H9 (cell line): ENCODE measurements around the gene ELAC1. TPM values are rescaled to one million over a fixed set of nuclear protein-coding genes. Genes with fewer than 3 reads are reported as not detected.

Experiments used
- DNase-seq: peaks from one replicate; pipeline ENCODE4 v3.0.0-alpha.2; 2017
- H2AFZ ChIP-seq: one replicate; pipeline ENCODE4 v1.6.1; 2013; ENCODE audit warnings: mild to moderate bottlenecking, low read length, control low read depth, moderate library complexity
- H2AK5ac ChIP-seq: 2 replicates; pipeline ENCODE4 v1.6.1; 2013; ENCODE audit warnings: low read length, control low read depth, mixed read lengths; ENCODE audit not compliant: insufficient read length
- H2BK120ac ChIP-seq: one replicate; pipeline ENCODE4 v1.6.1; 2013; ENCODE audit warnings: low read depth, mild to moderate bottlenecking, low read length, control low read depth, inconsistent platforms; ENCODE audit not compliant: poor library complexity, severe bottlenecking
- H2BK12ac ChIP-seq: 2 replicates; pipeline ENCODE4 v1.6.1; 2013; ENCODE audit warnings: low read length, control low read depth, mixed read lengths, low read depth; ENCODE audit not compliant: insufficient read length
- H2BK15ac ChIP-seq: 2 replicates; pipeline ENCODE4 v1.6.1; 2013; ENCODE audit warnings: low read depth, low read length, control low read depth
- H2BK20ac ChIP-seq: one replicate; pipeline ENCODE4 v1.6.1; 2013; ENCODE audit warnings: low read depth, mild to moderate bottlenecking, low read length, control low read depth, inconsistent platforms; ENCODE audit not compliant: poor library complexity, severe bottlenecking
- H2BK5ac ChIP-seq: 2 replicates; pipeline ENCODE4 v1.6.1; 2013; ENCODE audit warnings: low read length, control low read depth, mixed read lengths; ENCODE audit not compliant: insufficient read length
- H3K14ac ChIP-seq: 2 replicates; pipeline ENCODE4 v1.6.1; 2013; ENCODE audit warnings: low read length, control low read depth; ENCODE audit not compliant: insufficient read depth
- H3K18ac ChIP-seq: 2 replicates; pipeline ENCODE4 v1.6.1; 2013; ENCODE audit warnings: low read depth, mild to moderate bottlenecking, mixed read lengths, low read length, control low read depth; ENCODE audit not compliant: insufficient read length
- H3K23ac ChIP-seq: 2 replicates; pipeline ENCODE4 v1.6.1; 2013; ENCODE audit warnings: low read length, control low read depth, mixed read lengths, low read depth; ENCODE audit not compliant: insufficient read length
- H3K23me2 ChIP-seq: 2 replicates; pipeline ENCODE4 v1.6.1; 2013; ENCODE audit warnings: low read depth, mild to moderate bottlenecking, mixed read lengths, low read length, control low read depth; ENCODE audit not compliant: insufficient read length, poor library complexity, severe bottlenecking
- H3K27ac ChIP-seq: 2 replicates; pipeline ENCODE4 v1.5.1; 2013; ENCODE audit warnings: low read length, control low read depth, mixed read lengths, low read depth; ENCODE audit not compliant: insufficient read length
- H3K27me3 ChIP-seq: 2 replicates; pipeline ENCODE4 v1.6.1; 2013; ENCODE audit warnings: low read length, control low read depth, inconsistent platforms; ENCODE audit not compliant: insufficient read depth
- H3K4ac ChIP-seq: 2 replicates; pipeline ENCODE4 v1.6.1; 2013; ENCODE audit warnings: low read depth, mild to moderate bottlenecking, control low read depth, inconsistent platforms, low read length, moderate library complexity
- H3K4me1 ChIP-seq: 2 replicates; pipeline ENCODE4 v1.6.1; 2013; ENCODE audit warnings: low read length, control low read depth, inconsistent platforms; ENCODE audit not compliant: insufficient read depth
- H3K4me2 ChIP-seq: 2 replicates; pipeline ENCODE4 v1.6.1; 2013; ENCODE audit warnings: low read length, control low read depth, mixed read lengths; ENCODE audit not compliant: insufficient read length, insufficient read depth
- H3K56ac ChIP-seq: 2 replicates; pipeline ENCODE4 v1.6.1; 2013; ENCODE audit warnings: low read depth, mild to moderate bottlenecking, mixed read lengths, low read length, control low read depth; ENCODE audit not compliant: insufficient read length
- H3K79me1 ChIP-seq: 2 replicates; pipeline ENCODE4 v1.6.1; 2013; ENCODE audit warnings: low read depth, mild to moderate bottlenecking, moderate library complexity, low read length, control low read depth, inconsistent platforms; ENCODE audit not compliant: insufficient read depth, poor library complexity, severe bottlenecking
- H3K79me2 ChIP-seq: 2 replicates; pipeline ENCODE4 v1.6.1; 2013; ENCODE audit warnings: low read length, control low read depth, inconsistent platforms; ENCODE audit not compliant: insufficient read depth
- H3K9ac ChIP-seq: 2 replicates; pipeline ENCODE4 v1.6.1; 2013; ENCODE audit warnings: low read length, control low read depth, mixed read lengths; ENCODE audit not compliant: insufficient read length; ENCODE audit errors: extremely low read depth
- H3K9me3 ChIP-seq: one replicate; pipeline ENCODE4 v1.6.1; 2013; ENCODE audit warnings: low read depth, low read length, inconsistent platforms; ENCODE audit not compliant: control insufficient read depth
- H3T11ph ChIP-seq: one replicate; pipeline ENCODE4 v1.6.1; 2013; ENCODE audit warnings: mild to moderate bottlenecking, low read length, control low read depth, inconsistent platforms
- H4K20me1 ChIP-seq: one replicate; pipeline ENCODE4 v1.6.1; 2013; ENCODE audit not compliant: control insufficient read depth, insufficient read length, insufficient read depth
- H4K5ac ChIP-seq: 2 replicates; pipeline ENCODE4 v1.6.1; 2013; ENCODE audit warnings: low read depth, mild to moderate bottlenecking, mixed read lengths, low read length, control low read depth; ENCODE audit not compliant: insufficient read length
- H4K8ac ChIP-seq: replicated peaks from 2 replicates; pipeline ENCODE4 v1.6.1; 2013; ENCODE audit warnings: low read length, control low read depth, mixed read lengths, low read depth; ENCODE audit not compliant: insufficient read length
- H4K91ac ChIP-seq: 2 replicates; pipeline ENCODE4 v1.6.1; 2013; ENCODE audit warnings: low read depth, mild to moderate bottlenecking, moderate library complexity, mixed read lengths, low read length, control low read depth; ENCODE audit not compliant: insufficient read length
- H3K27ac Mint-ChIP-seq, 3 experiments: 2 replicates in 2 of 3; 3 replicates in 1 of 3; pipeline ENCODE4 v1.8.0; 2020 to 2021; ENCODE audit warnings: mixed read lengths in 3 of 3, mild to moderate bottlenecking in 1 of 3, moderate library complexity in 1 of 3
- H3K27me3 Mint-ChIP-seq: 2 replicates; pipeline ENCODE4 v1.8.0; 2021; ENCODE audit warnings: low read depth, mild to moderate bottlenecking, moderate library complexity, mixed read lengths
- H3K36me3 Mint-ChIP-seq, 3 experiments: 2 replicates in 2 of 3; 3 replicates in 1 of 3; pipeline ENCODE4 v1.8.0; 2020 to 2021; ENCODE audit warnings: low read depth in 3 of 3, mixed read lengths in 3 of 3; ENCODE audit not compliant: insufficient read depth in 1 of 3
- H3K4me1 Mint-ChIP-seq, 2 experiments: 2 replicates each; pipeline ENCODE4 v1.8.0; 2020; ENCODE audit warnings: mixed read lengths in 2 of 2
- H3K4me3 Mint-ChIP-seq, 2 experiments: 2 replicates in 1 of 2; 3 replicates in 1 of 2; pipeline ENCODE4 v1.8.0; 2020 to 2021; ENCODE audit warnings: mild to moderate bottlenecking in 2 of 2, mixed read lengths in 2 of 2, moderate library complexity in 1 of 2
- H3K9me3 Mint-ChIP-seq, 2 experiments: 2 replicates in 1 of 2; 3 replicates in 1 of 2; pipeline ENCODE4 v1.8.0; 2020; ENCODE audit warnings: mild to moderate bottlenecking in 2 of 2, mixed read lengths in 2 of 2, moderate library complexity in 1 of 2
- WGBS: extraction: QIAGEN DNeasy Blood & Tissue Kit; methylation state at CpG from one replicate; pipeline ENCODE4 v1.1.7; 2013; ENCODE audit warnings: missing lambda C conversion rate, low lambda C conversion rate, mixed read lengths; ENCODE audit not compliant: insufficient read length; ENCODE audit errors: extremely low coverage; 5-methylcytosine and 5-hydroxymethylcytosine counted together
- total RNA-seq: library from RNA; stranded (reverse); gene quantifications from 2 replicates; pipeline ENCODE4 v1.2.1, GENCODE V29; 2021
- TF ChIP-seq, protein P1 (sequence below): fragments of 200-600 bp; sonication (generic); conservative IDR thresholded peaks from 3 replicates; pipeline ENCODE4 v1.8.0; 2021; ENCODE audit warnings: antibody characterized with exemption, mild to moderate bottlenecking

The ELAC1 gene
- total RNA-seq, 1 experiment from 2014 or later = 5.7 TPM

DNA sequence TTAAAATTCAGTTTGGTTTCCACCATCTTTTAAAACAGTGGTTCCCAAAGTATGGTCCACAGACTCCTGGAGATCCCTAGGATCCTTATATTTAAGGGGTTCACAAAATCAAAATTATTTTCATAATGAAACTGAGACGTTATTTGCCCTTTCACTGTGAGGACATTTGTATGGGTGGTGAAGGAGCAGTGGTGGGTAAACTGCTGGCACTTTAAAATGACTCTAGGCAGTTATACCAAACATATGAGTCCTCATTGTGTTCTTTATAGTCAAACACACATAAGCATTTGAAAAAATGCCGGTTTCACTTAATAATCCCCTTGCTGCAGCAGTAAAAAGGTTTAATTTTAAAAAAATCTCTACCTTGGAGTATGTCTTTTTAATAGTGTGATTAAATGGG, 69.4 kb downstream of the ELAC1 start:
- peaks cover 8 to 32% (median 16%) of the 10 kb centered on the region in 3 experiments for H3K36me3 Mint-ChIP-seq
- no peak overlapping the region for H2BK12ac ChIP-seq
- no peak overlapping the region for H3K23ac ChIP-seq
- H4K8ac ChIP-seq = no peak overlapping the region
- H3K79me1 ChIP-seq = peaks cover 2% of the 10 kb centered on the region
- WGBS = no CpG with 5 or more reads among the region's 2 CpGs
- H3K4ac ChIP-seq = no peak overlapping the region
- H3K4me2 ChIP-seq = no peak overlapping the region
- H3K56ac ChIP-seq = no peak overlapping the region
- H3K9me3 ChIP-seq = no peaks in the 10 kb centered on the region
- no peak overlapping the region for H2BK5ac ChIP-seq
- no peak overlapping the region for H2BK120ac ChIP-seq
- H3K27me3 Mint-ChIP-seq = no peaks in the 10 kb centered on the region
- no peaks in the 10 kb centered on the region for H3K27me3 ChIP-seq
- H3K4me3 Mint-ChIP-seq = no peak overlapping the region
- H2BK15ac ChIP-seq = no peak overlapping the region
- no peaks in the 10 kb centered on the region; the same call in 1 of the 2 replicates for H3K4me1 ChIP-seq
- TF ChIP-seq, protein P1, sequence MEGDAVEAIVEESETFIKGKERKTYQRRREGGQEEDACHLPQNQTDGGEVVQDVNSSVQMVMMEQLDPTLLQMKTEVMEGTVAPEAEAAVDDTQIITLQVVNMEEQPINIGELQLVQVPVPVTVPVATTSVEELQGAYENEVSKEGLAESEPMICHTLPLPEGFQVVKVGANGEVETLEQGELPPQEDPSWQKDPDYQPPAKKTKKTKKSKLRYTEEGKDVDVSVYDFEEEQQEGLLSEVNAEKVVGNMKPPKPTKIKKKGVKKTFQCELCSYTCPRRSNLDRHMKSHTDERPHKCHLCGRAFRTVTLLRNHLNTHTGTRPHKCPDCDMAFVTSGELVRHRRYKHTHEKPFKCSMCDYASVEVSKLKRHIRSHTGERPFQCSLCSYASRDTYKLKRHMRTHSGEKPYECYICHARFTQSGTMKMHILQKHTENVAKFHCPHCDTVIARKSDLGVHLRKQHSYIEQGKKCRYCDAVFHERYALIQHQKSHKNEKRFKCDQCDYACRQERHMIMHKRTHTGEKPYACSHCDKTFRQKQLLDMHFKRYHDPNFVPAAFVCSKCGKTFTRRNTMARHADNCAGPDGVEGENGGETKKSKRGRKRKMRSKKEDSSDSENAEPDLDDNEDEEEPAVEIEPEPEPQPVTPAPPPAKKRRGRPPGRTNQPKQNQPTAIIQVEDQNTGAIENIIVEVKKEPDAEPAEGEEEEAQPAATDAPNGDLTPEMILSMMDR = no peak
- DNase-seq = no peak
- H3T11ph ChIP-seq = no peak overlapping the region
- H3K79me2 ChIP-seq = peaks cover 64% of the 10 kb centered on the region
- no peak overlapping the region for H3K9ac ChIP-seq
- no peak overlapping the region for H2AK5ac ChIP-seq
- no peak overlapping the region for H2BK20ac ChIP-seq
- H3K27ac ChIP-seq = no peak overlapping the region
- no peaks in the 10 kb centered on the region for H3K23me2 ChIP-seq
- H3K27ac Mint-ChIP-seq = peak overlapping the region in 1 of 3 experiments; percentile 89; a peak in 2 of 7 replicates
- no peak overlapping the region for H2AFZ ChIP-seq
- H3K18ac ChIP-seq = no peak overlapping the region
- no peak overlapping the region for H4K91ac ChIP-seq
- H3K4me1 Mint-ChIP-seq = peaks cover 65 to 83% of the 10 kb centered on the region in 2 experiments
- no peaks in the 10 kb centered on the region for H4K20me1 ChIP-seq
- H4K5ac ChIP-seq = no peak overlapping the region
- H3K9me3 Mint-ChIP-seq = no peaks in the 10 kb centered on the region; a peak in 1 of 5 replicates
- no peak overlapping the region for H3K14ac ChIP-seq

Other genes starting within 250 kb of the ELAC1 start
- gene MRO, start 148.0 kb upstream of the ELAC1 start, total RNA-seq = 0.57 and 0.72 TPM in 2 replicates
- 46.4 and 49.4 TPM in 2 replicates for gene ME2, start 88.9 kb upstream of the ELAC1 start, total RNA-seq
- gene SMAD4, start 62.2 kb downstream of the ELAC1 start, total RNA-seq = 172 and 179 TPM in 2 replicates
- 98.1 and 99.2 TPM in 2 replicates for gene MEX3C, start 229.6 kb downstream of the ELAC1 start, total RNA-seq